RCC 7860 (cell line): Measurements from ENCODE around the gene CMYA5.
A peak's percentile ranks its signal among the peaks of the same experiment; 100 is the strongest.

ENCODE experiments used
- DNase-seq: peaks from one replicate; pipeline ENCODE4 v3.0.0-alpha.2; 2015; ENCODE audit warnings: low spot score
- FAIRE-seq: peaks from 2 replicates; lab custom pipeline; 2012; peaks lifted over from hg19 to GRCh38; lab: Jason Lieb, UNC

The CMYA5 gene

DNA sequence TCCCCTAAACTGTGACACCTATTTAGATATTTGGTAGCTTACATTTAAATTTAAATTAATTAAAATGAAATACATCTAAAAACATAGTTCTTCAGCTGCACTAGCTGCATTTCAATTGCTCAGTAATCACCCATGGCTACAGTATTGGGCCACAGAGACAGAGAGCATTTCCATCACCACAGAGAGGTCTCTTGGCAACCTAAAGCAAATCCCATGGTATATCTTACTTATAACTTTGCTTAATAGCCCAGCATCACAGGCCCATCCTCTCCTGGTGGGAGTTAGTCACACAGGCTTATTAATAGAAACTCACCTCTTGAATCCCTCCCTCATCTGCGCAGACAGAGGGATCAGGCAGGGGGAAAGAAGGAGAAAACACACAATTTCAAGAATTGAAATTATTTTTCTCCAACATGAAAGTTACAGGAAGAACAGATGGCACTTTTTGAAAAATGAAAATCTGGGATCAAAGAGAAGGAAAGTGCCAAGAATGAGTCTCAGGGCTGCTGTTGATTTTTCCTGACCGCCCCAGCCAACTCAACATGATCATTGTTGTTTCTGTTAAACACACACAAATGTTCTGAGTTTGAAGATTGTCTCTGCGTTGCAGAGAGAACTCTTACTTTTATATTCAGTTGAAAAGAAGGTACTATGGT is 144.6 kb downstream of the CMYA5 start:
- DNase-seq (no peak), FAIRE-seq (no peak)

DNA sequence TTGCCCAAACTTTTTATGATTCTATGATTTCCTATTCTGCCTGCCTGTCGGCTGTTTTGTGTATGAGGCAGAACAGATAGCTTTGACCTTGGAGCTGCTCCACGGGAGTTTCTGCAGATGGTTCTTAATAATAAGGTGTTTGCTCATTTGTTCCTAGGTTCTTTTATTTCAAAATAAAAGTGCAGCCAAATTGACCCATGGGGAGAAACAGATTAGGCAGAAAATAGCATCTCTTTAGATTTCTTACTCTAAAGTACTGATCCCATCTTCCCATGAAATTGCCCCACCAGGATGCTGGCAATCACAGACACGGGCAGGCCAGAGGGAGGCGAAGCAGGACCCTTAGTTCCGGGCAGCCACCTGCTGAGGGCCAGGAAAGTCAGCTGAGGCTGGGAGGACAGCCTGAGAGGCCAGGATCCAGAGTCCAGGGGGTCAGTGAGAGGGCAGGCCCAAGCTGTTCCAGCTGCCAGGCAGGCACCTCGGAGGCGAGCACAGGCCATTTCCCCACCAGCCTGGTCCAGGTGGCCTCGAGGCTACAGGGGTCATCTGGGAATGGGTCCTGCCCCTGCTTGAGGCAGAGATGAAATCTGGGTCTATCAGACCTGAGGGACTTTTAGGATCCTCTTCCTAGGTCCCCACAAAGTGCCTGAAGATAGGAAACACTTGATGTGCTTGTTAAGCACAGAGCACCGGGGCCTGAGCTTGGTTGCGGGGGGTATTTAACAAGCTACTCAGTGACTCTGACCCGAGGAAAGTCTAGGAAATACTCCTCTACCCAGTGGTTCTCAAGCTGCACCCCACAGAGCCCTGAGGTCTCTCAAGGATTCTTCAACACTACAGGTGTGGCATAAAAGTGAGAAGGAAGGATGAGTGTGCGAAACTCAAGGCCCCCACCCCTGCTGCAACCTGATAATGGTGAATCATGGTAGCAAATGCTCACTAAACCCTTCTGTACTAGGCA is 145.4 kb downstream of the CMYA5 start:
- DNase-seq = no peak
- no peak for FAIRE-seq

DNA sequence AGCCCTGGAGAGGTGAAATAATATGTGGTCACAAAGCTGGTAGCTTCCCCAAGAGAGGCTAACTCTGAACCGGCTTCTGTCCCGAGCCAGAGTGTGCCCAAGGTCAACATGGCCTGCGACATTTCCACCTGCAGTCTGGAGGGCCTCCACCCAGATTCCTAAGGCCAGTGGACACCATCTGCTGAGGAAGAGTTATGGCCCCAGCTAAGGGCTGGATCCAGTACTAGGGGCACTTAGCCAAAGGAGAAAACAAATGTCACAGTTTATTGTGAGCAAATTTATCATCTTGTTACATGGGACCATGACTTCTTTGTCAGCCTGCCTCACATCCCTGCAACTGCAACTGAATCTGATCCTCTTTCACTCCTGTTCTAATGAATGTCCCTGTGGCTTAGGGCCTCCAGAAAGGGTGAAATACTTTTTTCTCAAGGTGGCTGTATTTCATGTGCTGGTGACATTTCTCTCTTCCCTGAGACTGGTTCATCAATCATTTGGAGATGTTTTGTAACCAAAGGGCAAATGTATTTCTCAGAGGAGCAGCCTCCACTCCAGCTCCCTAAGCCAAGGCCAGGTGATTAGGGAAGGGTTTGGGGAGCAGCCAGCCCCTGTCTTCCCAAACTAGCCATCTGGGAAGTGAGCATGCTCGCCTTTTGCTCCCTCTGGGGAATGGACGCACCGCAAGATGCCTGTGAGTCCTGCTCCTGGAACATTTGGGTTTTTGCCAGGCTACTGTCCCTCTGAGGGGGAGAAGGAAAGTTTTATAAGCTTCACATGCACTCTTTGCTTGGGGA is 148.3 kb downstream of the CMYA5 start:
- FAIRE-seq (no peak), DNase-seq (no peak)

DNA sequence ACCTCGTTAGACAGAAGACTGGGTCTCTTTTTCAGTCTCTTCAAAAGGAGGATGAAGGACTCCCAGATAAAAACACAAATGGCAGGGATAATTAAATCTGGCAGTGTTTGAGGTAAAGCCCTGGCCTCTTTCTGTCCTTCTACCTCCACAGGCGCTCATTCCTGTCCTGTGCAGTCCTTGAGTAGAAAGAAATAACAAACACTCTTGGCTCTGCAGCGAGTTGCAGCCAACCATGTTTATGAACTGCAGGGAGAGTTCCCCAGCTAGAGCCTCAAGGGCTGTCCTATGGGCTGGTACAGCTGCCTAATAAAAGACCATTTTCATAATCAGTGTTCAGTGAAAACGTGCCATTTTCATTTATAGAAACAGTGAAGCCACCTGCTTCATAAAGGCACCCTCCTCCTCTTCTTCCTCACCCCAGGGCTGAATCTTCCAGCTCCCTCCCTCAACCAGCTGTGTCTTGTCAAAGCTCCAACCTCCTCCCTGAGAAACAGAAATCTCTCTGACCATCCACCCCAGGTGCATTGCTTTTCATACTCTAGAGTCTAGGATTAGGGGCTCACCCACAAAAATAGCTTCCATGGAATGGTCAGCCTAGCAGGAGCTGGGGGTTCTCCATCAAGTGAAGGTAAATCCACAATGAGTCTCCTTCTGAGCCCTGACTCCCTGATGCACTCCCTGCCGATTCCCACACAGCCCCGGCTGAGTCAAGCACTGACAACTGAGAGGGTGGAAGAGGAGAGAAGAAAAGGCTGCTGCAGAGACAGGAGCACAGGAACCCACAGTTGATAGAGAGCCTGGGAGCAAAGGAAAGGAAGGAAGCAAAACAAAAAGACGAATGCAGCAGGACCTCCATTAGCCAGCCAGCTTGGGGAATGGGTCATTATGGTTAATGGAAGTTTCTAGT is 150.7 kb downstream of the CMYA5 start:
- FAIRE-seq = no peak
- no peak for DNase-seq

GRCh38 chr5:79841172-79841571 is 151.5 kb downstream of the CMYA5 start:
- DNase-seq = no peak
- no peak for FAIRE-seq

DNA sequence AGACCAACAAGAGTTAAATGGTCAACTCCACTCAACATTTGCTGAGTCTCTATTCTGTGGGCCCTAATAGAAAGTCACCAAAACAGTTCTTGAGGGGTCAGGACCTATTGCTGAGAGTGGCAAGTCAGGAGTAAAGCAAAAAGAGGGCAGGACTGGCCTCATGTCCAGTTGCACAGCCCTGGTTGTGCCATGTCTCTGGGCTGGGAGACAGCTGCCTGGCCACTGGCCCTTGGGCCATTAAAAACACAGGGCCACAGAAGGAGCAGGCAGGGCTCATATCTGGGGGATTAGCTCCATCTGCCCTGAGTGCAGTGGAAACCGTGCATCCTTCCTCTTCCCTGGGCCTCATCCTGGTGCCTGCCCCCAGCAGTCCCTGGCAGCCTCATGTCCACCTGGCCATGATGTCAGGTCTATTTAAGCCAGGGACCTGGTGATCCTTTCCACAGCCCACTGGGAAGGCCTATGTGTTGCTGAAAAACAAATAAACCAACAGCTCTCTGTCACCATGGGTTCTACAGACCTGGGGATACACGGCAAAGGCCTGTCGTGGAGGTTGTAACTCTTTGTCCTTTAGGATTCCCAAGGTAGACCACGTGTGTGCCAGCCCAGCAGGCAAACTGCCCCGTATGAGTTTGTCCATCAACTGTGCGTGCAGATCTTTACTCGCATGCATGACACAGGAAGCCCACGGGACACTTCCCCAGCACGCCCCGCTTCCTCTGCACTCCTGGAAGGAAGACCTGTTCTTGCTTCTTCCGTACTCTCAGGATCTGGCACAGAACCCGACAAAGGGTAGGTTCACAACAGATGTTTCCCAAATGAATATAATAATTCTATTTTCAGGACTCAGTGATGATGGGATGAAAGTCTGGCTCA is 152.6 kb downstream of the CMYA5 start:
- FAIRE-seq (no peak), DNase-seq (no peak)

DNA sequence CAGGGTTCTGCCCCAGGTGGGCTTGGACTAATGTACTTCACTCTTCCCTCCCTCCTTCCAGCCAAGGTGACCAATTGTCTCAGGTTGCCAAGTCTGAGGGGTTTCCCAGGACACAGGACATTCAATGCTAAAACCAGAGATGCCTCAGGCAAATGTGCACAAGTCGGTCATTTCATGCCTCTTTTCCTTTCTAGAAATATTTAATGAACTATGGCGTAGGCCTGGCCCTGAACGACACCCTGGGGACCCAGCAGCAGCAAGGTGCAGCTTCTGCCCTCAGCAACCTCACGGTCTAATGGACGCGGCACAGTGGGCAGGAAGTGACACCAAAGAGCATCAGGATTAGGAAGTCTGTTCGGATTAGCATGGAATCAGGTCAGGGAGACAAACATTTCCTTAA is 153.4 kb downstream of the CMYA5 start:
- FAIRE-seq (no peak), DNase-seq (no peak)

- FAIRE-seq = no peak
- no peak for DNase-seq
Measured at GRCh38 chr5:79843450-79844388, 154.1 kb downstream of the CMYA5 start.

GRCh38 chr5:79844571-79844970 is 154.9 kb downstream of the CMYA5 start:
- DNase-seq = no peak
- no peak for FAIRE-seq

- FAIRE-seq = no peak
Measured at GRCh38 chr5:79845448-79846197, 156.0 kb downstream of the CMYA5 start.

GRCh38 chr5:79846198-79846521 is 156.5 kb downstream of the CMYA5 start:
- no peak for FAIRE-seq
- no peak for DNase-seq

More at GRCh38 chr5:79845448-79846197, 156.0 kb downstream of the CMYA5 start:
- DNase-seq = peak; percentile 4

GRCh38 chr5:79847561-79847960 is 157.9 kb downstream of the CMYA5 start:
- FAIRE-seq (no peak), DNase-seq (no peak)

- no peak for DNase-seq
- FAIRE-seq = no peak
Measured at GRCh38 chr5:79849061-79849460, 159.4 kb downstream of the CMYA5 start.
